HFFc6 (cell line): ENCODE data around the gene IL1RN. TPM values are rescaled to one million over a fixed set of nuclear protein-coding genes. Genes with fewer than 3 reads are reported as not detected.

ENCODE experiments used
- total RNA-seq, 6 experiments: library from RNA; stranded (reverse); fragmentation: NEBNext Ultra II Directional; extraction: Animal tissue kit (Norgen Biotek cat#: 25700); gene quantifications; 2 replicates in 1 of 6; 3 replicates in 5 of 6; pipeline ENCODE4 v1.2.3, GENCODE V29; 2021

The IL1RN gene
- total RNA-seq, 6 experiments from 2014 or later = not detected

Other genes with a start within 250 kb of the IL1RN start
- not detected for gene IL37, start 216.4 kb upstream of the IL1RN start, total RNA-seq
- gene IL36G, start 149.6 kb upstream of the IL1RN start, total RNA-seq = not detected
- gene IL36A, start 122.1 kb upstream of the IL1RN start, total RNA-seq = not detected
- not detected for gene IL36B, start 74.7 kb upstream of the IL1RN start, total RNA-seq
- not detected for gene IL36RN, start 68.4 kb upstream of the IL1RN start, total RNA-seq
- gene IL1F10, start 59.6 kb upstream of the IL1RN start, total RNA-seq = not detected
- 1 to 10 TPM in 5 of 6 experiments, under 1 TPM in 1; 0.76 to 1.8 (median 1.1) TPM for gene PSD4, start 46.4 kb downstream of the IL1RN start, total RNA-seq
- 1 to 10 TPM in 5 of 6 experiments, under 1 TPM in 1; 0.33 to 6.7 (median 5.1) TPM for gene PAX8, start 151.3 kb downstream of the IL1RN start, total RNA-seq